ENCODE data around the gene TJP1.
"Not testable (repeated sequence)": the region's sequence is repeated elsewhere in the genome, so short reads cannot be mapped to it uniquely, and the experiment has no call there.

The TJP1 gene

DNA sequence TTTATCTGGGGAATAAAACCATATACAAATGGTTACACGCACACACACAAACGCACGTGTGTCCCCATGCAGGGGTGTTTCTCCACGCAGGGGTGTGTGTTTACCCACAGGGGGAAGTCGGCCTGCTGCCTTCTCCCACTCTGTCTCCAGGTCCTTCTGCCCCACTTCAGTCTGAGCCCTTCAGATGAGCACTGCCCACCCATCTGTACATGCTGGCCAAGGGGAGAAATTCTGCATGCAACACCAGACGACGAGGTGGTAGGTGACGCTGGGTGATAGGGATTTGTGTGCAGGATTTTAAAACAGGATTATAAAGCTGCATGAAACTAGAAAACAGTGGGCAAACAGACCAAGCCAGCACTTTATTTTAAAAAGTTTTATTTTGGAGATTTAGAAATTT lies 122.5 kb downstream of the TJP1 start:
- H3K4me3 ChIP-seq (replicated peaks; ENCODE audit: low read depth, low read length): no peak overlapping the region
- no peak for DNase-seq (ENCODE audit: low read depth)
- TF ChIP-seq, protein P1, sequence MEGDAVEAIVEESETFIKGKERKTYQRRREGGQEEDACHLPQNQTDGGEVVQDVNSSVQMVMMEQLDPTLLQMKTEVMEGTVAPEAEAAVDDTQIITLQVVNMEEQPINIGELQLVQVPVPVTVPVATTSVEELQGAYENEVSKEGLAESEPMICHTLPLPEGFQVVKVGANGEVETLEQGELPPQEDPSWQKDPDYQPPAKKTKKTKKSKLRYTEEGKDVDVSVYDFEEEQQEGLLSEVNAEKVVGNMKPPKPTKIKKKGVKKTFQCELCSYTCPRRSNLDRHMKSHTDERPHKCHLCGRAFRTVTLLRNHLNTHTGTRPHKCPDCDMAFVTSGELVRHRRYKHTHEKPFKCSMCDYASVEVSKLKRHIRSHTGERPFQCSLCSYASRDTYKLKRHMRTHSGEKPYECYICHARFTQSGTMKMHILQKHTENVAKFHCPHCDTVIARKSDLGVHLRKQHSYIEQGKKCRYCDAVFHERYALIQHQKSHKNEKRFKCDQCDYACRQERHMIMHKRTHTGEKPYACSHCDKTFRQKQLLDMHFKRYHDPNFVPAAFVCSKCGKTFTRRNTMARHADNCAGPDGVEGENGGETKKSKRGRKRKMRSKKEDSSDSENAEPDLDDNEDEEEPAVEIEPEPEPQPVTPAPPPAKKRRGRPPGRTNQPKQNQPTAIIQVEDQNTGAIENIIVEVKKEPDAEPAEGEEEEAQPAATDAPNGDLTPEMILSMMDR (IDR thresholded peaks at IDR 0.05; ENCODE audit: low read length, missing control alignments): no peak

DNA sequence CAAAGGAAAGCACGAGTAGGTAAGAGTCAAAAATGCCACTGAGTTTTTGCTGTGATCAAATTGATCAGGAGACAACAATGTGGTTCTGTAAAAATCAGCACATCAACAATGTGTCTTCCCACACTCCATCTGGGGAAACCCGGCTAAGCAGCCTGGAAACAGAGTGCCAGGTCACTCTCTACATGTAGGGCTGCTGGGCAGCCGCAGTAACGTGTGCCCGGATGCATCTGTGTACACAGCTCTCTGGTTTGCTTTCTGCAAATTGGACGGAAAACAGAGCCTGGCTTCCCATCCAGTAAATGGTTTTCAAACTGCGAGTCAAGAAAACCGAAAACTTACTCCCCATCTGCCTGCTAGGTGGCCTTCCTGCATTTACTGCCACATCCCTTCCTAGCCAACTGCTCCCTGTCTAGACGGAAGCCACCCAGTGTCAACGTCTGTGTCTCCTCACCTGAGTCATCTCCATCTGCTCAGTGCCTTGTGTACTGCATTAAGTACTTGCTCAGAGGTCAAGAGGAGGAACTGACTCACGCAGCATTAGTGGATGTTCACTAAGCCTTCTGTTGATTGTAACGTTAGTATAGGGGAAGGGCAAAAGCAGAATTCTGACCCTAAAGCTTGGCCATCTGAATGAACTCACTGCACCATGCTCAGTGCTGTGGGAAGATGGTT lies 124.1 kb downstream of the TJP1 start:
- TF ChIP-seq, protein P1 (IDR thresholded peaks at IDR 0.05; ENCODE audit: low read length, missing control alignments): no peak
- H3K4me3 ChIP-seq (replicated peaks; ENCODE audit: low read depth, low read length): no peak overlapping the region
- DNase-seq (ENCODE audit: low read depth): peak; percentile 62

DNA sequence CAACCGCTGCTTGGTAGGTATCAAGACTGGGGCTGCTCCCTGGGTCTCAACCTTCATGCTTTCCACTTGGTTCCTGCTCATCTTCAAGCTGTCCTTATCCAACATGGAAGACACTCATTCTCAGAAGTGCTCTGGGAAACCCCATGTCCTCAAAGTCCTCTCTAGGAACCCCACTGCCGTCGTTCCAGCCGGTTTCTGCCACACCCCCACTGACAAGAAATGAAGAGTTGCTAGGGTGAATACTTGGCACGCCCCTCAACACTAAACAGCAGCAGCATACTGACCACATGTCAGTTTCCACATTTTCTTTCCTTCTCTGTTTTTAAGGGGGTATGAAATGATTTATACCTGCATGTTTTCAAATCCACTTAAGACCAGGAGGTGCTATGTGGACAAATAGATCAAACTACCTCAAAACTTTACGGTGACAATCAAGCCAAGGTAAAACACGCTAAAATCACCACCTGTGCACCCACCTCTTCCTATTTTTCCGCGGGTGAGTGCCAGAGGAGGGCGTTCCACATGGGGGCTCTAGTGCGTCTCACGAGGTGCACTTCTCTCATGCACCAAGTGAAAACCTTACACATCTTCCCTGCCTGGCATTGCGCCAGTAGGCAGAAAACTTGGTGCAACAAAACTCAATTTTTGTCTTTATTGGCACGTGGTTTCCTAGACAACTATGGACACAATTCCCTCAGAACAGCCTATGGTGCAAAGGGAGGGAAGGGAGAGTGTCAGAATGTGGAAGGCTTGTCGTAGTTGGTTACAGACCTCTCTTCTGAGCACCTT lies 125.1 kb downstream of the TJP1 start:
- no peak overlapping the region for H3K4me3 ChIP-seq (replicated peaks; ENCODE audit: low read depth, low read length)
- TF ChIP-seq, protein P1 (IDR thresholded peaks at IDR 0.05; ENCODE audit: low read length, missing control alignments): no peak
- DNase-seq (ENCODE audit: low read depth): no peak

DNA sequence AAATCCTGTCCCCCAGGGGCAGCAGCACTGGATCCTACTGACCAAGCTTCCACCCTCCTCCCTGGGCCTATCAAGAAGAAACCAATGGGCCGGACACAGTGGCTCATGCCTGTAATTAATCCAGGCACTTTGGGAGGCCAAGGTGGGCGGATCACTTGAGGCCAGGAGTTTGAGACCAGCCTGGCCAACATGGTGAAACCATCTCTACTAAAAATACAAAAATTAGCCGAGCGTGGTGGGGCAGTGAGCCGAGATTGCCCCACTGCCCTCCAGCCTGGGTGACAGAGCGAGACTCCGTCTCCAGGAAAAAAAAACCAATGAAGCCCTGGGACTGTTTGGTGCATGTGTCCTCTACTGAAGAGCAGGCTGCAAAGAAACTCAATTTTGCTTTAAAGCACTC lies 125.8 kb downstream of the TJP1 start:
- not testable (repeated sequence) for H3K4me3 ChIP-seq (replicated peaks; ENCODE audit: low read depth, low read length); DNase-seq (ENCODE audit: low read depth)

DNA sequence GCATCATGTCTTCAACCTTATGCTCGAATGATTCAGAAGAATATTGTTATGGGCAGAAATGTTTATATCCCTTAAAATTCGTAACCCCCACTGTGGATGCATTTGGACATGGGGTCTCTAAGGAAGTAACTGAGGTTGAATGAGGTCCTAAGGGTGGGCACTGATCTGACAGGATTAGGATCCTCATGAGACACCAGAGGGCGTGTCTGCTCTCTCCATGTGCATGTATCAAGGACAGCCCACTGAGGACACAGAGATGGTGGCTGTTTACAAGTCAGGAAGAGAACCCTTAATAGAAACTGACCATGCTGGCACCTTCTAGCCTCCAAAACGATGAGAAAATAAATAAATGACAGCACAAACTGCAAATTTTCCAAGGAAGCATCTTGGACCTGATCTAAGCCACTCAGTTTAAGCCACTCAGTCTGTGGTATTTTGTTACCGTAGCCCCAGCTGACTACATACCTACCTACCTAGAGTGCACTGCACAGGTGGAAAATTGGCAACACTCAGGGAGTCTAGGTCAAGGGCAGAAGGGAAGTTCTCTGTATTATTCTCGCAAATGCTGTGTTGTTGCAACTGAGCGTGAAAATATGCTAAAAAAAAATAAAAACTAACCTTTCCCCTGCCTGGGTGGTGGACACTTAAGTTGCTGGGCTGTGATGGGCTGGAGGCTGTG lies 126.6 kb downstream of the TJP1 start:
- TF ChIP-seq, protein P1 (IDR thresholded peaks at IDR 0.05; ENCODE audit: low read length, missing control alignments): no peak
- no peak for DNase-seq (ENCODE audit: low read depth)
- H3K4me3 ChIP-seq (replicated peaks; ENCODE audit: low read depth, low read length): no peak overlapping the region

DNA sequence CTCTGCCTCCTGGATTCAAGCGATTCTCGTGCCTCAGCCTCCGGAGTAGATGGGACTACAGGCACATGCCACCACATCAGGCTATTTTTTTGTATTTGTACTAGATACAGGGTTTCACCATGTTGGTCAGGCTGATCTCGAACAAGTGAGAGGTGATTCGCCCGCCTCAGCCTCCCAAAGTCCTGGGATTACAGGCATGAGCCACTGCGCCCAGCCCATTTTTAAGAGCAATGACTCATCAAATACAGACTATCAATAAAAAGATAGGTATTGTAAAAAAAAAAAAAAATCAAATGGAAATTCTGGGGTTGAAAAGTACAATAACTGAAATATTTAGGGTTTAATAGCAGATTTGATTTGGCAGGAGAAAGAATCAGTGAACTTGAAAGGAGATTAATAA lies 129.0 kb downstream of the TJP1 start:
- TF ChIP-seq, protein P1 (IDR thresholded peaks at IDR 0.05; ENCODE audit: low read length, missing control alignments): no peak
- no peak overlapping the region for H3K4me3 ChIP-seq (replicated peaks; ENCODE audit: low read depth, low read length)
- DNase-seq (ENCODE audit: low read depth): no peak

DNA sequence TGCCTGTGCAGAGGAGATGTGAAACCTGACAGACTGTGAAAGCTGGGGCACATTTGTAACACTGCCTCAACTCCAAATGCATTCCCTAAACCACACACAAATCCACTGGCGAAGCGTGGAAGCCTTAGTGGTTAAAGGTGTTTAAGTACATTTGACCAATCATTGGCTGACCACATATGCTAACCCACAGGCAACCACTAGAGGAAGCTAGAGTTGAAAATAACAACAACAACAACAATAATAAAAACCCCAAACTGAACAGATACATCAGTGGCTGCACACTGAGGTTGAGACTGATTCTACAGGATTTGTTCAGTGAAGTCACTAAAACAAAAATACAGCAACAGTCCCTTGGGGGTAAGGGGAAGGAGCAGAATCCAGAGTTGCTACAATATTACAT lies 129.7 kb downstream of the TJP1 start:
- TF ChIP-seq, protein P1 (IDR thresholded peaks at IDR 0.05; ENCODE audit: low read length, missing control alignments): peak; percentile 38
- peak; percentile 11 for DNase-seq (ENCODE audit: low read depth)

More for the DNA sequence above, 129.7 kb downstream of the TJP1 start:
- H3K4me3 ChIP-seq (replicated peaks; ENCODE audit: low read depth, low read length): no peak overlapping the region

All from fibroblast of pulmonary artery (primary cell).